HG02870 (cell line): Measurements from ENCODE around the gene GPR31.
"Not testable (repeated sequence)": the region's sequence is repeated elsewhere in the genome, so short reads cannot be mapped to it uniquely, and the experiment has no call there.

Experiments used
- ATAC-seq: cut with Tn5 transposase; IDR thresholded peaks from one replicate; pipeline ENCODE4 v1.9.1; 2021; ENCODE audit warnings: mild to moderate bottlenecking, moderate library complexity; ENCODE audit not compliant: unreplicated experiment

The GPR31 gene

DNA sequence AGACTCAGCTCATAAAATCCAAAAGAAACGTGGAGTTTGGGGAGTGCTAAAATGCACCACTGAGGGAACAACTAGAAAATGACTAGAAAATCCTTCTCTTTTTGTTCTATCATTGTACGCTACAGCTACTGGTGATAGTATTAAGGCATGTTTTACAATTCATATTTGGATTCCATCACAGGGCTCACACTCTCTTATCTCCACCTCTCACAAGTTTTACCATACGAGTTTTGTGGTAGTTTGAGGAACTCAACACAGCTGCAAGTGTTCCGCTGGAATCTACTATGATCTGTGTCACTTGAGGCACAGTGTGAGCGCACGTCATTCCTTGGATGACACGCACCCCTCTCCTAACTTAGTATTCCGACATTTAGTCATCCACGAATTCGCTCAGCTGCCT lies 9.9 kb upstream of the GPR31 start:
- ATAC-seq, result not testable (repeated sequence)

DNA sequence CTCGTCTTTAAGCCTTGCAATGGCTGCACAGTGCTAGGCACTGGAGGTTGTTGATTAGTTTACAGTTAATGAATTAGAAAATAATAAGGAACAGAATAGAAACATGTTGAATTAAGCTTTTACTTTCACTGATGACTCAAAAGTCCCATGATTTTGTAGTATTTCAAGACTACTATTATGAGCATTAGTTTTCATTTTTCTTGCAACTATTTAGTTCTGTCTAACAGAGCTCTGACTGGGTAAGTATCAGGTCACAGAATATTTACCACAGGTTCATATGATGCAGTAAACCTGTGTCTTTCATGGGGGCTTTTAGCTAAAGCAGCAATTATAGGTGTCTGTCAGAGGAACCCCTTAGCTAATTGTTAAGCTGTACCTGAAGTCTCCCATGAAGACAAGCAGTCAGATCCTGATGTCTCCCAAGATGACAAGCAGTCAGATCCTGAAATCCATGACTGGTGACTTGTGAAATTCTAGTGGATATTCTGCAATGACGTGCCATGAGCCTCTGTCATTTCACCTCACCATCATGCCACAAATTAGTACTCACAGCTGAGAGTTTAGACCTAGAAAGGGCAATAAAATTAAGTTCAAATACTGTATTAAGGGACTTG lies 8.2 kb upstream of the GPR31 start:
- no peak for ATAC-seq

DNA sequence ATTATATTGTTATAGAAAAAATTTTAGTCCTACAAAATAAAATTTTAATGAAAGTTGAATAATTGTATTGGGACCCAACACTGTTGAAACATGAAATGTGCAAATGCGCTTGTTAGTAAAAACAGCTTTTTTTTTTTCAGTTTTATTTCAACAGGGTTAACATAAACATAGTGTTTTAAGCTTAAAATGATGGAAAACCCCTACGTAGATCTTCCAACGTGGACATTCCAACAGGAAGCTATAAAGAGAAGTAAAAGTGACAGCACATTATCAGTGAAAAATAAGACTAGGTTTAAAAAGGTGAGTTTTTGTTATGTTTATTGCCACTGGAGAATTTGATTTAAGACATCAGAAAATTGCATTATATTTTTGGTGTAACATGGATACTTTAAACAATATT lies 6.5 kb upstream of the GPR31 start:
- no peak for ATAC-seq

DNA sequence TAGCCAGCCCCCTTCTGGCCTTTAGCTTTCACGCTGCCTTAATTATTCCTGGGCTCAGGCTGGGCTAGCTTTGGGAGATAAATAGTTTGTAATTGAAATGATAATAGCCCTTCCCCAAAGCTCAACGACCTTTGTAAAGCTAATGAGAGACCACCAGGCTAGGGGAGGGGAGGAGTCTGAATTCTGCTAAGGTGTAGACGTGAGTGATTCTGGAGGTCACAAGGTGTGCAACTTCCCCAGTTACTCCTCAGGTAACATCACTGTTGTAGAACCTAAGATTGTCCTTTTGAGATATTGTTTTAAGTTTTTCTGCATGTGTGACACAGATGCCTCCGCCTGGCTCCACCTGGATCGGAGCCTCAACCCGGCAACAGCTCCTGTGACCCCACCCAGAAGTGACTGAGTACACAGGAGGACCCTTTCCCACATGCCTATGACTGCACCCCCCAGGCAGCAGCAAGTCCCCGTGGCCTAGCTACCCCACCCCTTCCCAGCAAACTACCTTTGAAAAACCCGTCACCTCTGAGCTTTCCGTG lies 5.8 kb upstream of the GPR31 start:
- ATAC-seq, result no peak

DNA sequence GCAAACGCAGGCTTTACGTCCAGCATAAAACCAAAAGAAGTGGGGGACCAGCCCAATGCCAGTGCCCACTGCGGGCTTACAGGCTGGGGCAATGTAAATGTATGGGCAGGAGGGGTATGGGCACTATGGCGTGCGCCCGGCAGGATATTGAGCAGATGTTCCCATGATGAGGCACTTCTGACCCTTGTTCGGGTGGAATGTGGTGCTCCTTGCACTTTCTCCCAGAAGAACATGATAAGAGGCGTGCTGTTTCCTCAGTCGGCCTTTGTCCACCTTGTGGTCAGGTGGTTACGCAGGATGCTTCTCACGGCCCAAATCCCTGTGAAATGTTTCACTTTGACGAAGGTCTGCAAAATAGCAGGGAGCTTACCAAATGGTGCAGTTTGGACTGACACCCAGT lies 4.8 kb upstream of the GPR31 start:
- no peak for ATAC-seq

DNA sequence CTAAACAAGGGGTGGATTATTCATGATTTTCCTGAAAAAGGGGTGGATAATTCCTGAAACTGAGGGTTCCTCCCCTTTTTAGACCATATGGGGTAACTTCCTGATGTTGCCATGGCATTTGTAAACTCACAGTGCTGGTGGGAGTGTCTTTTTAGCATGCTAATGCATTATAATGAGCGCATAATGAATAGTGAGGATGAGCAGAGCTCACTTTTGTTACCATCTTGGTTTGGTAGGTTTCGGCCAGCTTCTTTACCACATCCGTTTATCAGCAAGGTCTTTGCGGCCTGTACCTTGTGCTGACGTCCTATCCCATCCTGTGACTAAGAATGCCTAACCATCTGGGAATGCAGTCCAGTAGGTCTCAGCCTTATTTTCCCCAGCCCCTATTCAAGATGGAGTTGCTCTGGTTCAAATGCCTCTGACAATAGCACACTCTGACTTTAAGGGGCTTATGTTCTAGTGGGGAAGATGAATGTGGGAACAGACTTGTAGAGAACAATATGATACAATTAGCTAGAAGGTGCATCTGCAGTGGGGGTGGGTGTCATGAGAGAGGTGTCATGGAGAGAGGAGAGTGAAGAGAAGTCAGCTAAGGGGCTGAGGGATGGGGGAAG lies 4.2 kb upstream of the GPR31 start:
- ATAC-seq, result no peak

DNA sequence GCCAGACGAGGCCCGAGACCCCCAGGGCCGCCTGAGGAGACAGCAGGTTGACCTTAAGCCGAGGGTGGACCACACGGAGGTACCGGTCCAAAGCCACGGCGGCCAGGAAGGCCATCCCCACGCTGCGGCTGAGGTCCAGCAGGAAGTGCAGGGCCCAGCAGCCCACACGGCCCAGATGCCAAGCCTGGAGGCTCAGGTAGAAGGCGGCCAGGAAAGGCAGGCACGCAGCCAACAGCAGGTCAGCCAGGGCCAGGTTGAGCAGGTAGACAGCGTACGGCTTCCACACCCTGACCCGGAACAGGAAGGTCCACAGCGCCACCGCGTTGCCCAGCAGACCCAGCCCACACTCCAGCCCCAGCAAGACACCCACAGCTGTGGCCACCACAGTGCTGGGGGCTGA lies 366 bp downstream of the GPR31 start:
- ATAC-seq, result no peak

DNA sequence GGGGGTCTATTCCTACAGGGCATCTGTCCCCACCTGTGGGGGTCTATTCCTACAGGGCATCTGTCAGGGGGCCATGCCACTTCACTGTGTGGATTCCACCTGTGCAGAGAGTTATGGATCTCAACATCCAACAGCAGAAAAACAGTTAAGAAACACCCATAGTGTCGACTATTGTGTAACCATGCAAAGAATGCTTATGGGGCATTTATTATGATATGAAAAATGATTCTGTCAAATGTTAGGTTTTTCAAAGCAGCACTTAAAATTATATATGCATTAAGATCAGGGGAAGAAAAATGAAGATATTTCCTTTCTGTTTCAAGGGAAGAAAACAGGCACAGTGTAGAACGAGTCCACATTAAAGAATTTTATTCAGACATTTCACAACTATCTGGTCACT lies 2.9 kb downstream of the GPR31 start:
- ATAC-seq, result no peak

DNA sequence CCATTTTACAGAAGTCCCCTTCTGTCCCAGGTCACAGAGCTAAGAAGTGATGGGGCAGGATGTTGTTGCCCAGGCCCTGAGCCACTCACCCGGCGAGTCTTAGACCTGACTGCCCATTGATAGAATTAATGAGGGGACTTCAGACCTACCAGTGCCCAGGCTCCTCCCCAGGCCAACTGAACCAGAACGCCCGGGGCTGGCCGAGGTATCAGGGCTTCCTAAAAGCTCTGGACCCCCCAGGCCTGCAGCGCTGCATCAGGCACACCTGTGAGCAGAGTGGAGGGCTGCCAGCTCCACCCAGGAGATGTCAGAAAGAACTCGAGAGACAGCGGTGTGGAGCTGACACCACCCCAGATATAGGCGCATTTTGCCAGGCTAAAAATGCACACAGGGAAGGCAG lies 3.5 kb downstream of the GPR31 start:
- ATAC-seq, result no peak

DNA sequence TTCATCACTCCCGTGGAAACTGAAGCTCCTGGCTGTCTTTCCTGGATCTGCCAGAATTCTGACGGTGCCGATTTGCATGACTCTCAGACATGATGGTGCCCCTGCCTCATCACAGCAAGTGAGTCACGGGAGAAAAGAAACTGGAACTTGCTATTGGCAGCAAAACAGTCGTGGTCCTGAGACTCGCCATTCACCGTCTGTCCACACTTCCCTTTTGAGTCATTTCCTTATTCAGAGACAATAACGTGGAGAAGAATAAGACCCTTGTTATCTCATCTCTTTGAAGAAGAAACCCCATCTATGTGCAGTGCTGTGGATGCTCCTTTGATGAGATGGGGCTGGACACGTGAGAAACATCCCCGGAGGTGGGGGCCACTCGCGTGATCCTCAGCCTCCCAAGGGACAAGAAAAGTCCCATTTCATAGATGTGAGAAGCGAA lies 4.2 kb downstream of the GPR31 start:
- peak; percentile 41 for ATAC-seq

DNA sequence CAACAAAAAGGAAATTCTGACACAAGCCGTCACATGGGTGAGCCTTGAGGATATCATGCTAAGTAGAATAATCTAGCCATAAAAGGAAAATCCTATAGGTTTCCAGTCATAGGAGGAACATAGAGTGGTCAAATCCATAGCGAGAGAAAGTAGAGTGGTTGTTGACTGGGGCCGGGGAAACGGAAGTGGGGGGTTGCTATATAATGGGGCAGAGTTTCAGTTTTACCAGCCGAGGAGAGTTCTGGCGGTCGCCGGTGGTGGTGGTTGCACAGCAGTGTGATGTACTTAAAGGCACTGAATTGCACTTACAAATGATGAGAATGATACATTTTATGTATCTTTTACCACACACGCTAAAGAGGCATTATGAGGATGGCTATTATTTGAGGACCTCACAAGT lies 4.9 kb downstream of the GPR31 start:
- ATAC-seq, result peak; percentile 34

DNA sequence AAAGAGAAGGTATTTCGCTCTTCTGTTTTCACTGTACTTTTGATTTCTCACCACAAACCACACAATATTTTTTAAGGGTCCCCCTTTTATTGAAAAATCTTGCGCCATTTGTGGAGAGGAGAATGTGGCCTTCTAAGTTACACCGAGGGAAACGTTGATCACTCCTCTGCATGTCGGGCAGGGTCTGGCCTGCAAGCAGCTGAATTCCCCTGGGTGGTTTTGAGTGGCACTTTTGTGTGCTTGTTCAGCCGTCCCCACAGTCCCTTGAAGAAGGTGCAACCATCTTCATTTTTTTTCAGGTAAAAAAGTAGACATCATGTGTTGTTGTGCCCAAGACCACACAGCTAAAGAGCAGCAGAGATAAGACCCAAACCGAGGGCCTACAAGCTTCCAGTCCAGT lies 6.1 kb downstream of the GPR31 start:
- ATAC-seq, result no peak

DNA sequence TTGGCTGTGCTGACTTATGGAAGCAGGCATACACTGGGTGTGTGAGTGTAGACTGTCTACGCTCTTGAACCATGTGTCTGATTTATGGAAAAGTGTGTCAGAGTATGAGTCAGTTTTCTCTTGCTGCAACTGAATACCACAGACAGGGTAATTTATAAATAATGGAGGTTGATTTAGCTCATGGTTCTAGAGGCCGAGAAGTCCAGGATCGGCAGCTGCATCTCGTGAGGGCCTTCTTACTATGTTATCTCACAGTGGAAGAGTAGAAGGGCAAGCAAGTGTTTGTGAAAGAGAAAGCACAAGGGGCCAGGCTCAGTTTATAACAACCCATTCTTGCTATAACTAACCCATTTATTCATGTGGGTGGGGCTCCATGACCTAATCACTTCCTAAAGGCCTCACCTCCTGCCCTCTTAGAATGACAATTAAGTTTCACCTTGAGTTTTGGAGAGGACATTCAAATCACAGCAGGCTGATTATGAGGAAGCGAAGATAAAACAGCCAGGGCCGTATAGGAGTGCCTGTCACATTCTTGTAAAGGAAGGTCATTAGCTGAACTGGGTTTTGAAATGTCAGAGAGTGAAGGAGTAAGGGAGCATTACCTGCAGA lies 6.7 kb downstream of the GPR31 start:
- peak; percentile 69 for ATAC-seq

DNA sequence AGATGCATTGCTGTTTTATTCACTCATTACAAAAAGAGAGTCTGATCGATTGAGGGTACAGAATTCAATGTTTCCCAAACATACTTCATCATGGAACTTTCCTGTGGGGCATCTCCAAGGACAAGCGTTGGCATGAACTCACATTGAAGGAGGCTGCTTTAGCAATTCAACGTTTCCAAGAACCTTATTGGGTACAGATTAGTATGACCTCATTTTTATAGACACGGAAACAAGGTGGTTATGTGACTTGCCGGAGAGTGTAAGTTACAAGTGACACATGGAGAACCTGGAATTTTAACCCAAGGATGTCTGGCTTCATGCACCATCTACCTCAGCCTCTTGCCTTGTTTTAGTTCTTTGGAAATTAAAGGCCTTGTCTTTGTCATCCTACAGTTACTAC lies 8.8 kb downstream of the GPR31 start:
- no peak for ATAC-seq

DNA sequence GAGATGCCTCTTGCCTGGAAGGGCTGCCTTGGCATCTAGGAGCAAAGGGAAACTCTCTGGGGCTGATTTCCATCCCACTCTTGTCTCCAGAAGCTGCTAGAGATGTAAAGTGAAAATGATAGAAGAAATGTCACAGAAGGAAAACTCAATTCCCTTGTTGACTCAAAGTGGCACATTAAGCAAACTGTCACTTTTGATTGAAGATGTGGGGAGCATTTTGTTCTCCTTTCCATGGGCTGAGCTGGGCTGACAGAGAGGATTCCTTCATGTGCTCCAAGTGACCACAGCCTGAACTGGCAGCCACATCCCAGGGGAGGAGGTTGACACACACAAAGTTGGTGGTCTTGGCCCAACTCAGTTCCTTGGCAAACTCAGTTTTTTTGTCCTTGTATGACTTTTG lies 9.8 kb downstream of the GPR31 start:
- ATAC-seq, result no peak

DNA sequence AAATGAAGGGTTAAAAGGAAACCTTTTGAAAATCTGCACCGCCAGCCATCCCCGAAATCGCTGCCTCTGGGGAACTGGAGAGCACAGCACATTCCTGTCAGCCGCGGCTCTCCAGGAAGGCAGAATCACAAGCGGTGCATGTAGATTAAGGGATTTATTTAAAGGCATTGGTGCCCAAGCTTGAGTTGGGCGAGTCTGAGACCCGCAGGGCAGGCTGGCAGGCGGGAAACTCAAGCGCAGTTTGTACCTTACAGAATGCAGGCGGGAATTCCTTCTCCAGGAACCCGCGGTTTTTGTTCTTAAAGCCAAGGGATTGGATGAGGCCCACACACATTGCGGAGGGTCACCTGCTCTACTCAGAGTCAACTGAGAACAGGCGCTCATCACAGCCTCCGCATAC lies 10.8 kb downstream of the GPR31 start:
- no peak for ATAC-seq

DNA sequence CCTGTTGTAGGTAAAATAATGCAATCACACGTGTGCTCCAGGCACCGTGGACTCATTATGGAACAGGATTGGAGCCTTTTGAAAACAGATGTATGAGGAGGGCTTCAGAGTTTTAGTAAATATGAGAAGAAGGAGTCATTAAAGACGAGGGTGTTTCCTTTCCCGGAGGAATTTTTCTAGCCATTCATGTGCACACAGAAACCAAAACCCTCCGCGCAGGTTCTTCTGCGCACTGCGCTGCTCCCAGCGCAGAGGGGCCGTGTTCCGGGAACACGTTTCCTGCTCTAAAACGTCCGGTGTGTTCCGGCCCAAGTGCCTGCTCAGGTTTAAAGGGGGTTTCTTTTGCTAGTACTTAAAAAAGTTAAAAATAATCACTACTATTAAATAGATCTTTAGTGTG lies 11.6 kb downstream of the GPR31 start:
- no peak for ATAC-seq

DNA sequence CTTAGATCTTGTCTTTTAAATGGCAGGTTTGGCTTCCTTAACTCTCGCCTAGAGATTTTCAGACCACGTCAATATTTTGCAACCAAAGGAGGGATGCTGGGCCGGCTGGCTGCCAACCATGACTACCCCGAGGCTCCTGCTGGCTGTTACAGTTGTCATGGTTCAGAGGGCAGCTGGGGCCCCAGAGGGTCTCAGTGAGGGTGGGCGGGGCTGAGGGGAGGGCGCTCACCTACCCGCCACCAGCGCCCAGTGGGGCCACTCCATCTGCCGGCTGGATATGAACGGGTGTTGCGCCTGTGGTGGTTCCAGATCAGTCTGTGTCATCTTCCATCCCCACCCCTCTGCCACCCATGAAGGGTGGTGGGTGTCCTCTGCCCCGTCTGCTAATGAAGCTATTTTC lies 12.3 kb downstream of the GPR31 start:
- ATAC-seq, result no peak

DNA sequence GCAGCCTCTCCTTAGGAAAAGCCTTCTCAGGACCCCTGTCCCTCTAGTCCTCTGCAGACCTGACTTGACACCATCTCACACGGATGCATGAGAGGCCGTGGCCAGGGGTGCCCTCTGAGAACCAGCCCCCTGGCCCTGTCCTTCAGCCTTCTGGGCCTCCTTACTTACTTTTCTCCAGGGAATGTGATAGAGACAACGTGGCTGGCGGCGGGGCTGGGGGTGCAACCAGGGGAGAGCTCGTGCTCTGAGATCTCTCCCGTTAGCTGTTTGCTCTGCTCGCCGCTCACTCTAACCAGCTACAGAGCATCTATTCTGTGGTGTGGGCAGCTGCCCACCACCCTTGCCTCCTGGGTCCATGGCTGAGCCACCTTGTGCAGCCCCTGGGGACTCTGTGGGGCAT lies 14.7 kb downstream of the GPR31 start:
- no peak for ATAC-seq

DNA sequence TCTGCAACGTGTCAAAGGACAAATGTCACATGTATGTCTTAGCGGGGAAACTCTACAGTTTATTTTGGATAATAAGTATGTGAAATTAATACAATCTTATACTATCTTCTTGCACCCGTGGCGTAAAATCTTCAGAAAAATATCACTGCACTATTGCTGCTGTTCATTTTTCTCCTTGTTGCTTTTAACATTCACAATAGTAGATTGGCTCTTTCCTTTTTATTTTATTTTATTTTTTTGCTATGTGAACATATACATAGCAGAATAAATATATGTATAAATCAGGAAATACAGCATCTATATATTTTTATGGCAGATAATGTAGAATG lies 15.4 kb downstream of the GPR31 start:
- ATAC-seq, result no peak

DNA sequence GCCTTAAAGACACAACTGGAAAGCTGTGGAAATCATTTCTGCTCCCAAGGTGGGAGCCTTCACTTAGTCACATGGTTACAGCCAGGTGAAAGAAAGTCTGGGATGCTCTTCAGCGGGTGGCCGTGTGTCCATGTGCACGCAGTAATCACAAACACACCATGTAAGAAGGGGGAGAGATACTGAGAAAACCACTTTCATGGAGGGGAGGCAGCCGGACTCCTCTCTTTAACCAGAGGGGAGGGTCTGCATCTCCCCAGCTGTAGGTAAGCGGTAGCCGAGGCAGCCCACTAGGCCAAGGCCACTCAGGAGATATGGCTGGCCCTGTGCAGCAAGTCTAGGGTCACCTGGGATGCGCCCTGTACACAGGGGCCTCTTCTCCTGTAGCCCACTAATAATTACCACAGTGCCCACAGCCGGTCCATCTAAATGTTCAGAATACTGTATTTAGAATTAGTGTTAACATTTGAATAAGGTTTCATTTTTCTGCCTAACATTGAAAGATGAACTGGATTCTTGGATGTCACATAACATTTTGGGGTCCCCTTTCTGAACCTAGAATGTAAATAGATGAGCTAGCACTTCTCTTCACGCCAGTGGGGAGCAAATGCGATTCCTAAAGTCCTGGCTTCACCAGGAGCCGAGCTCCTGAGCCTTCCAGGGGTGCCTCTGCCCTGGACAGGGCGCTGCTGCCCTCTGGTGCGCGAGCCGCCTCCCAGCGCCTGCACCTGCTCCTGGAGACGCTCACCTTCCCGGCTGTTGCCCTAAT lies 15.9 kb downstream of the GPR31 start:
- peak; percentile 62 for ATAC-seq
